BJ (cell line): ENCODE data around the gene OSM. TPM values are rescaled to one million over a fixed set of nuclear protein-coding genes. Genes with fewer than 3 reads are reported as not detected.
"Not testable (repeated sequence)": the region's sequence is repeated elsewhere in the genome, so short reads cannot be mapped to it uniquely, and the experiment has no call there.

Source experiments
- CTCF ChIA-PET: fragments of 350-600 bp; formaldehyde crosslinking; extraction: SDS; loops from one replicate; lab custom pipeline; 2021; ENCODE audit warnings: antibody characterized with exemption, inconsistent platforms; lab: Yijun Ruan, JAX
- POLR2A ChIA-PET: fragments of 300-600 bp; sonication (Branson Sonifier 250); formaldehyde crosslinking; extraction: SDS; loops from one replicate; lab custom pipeline; 2021; ENCODE audit warnings: antibody characterized with exemption; lab: Charles Lee
- DNase-seq: peaks from one replicate; pipeline ENCODE4 v3.0.0-alpha.2; 2011; ENCODE audit warnings: low read depth
- H3K27me3 ChIP-seq: 2 replicates; pipeline ENCODE4 v1.6.0; 2011; ENCODE audit warnings: low read length; ENCODE audit not compliant: control insufficient read depth, insufficient read depth
- H3K36me3 ChIP-seq: 2 replicates; pipeline ENCODE4 v1.5.1; 2011; ENCODE audit warnings: low read length; ENCODE audit not compliant: control insufficient read depth, insufficient read depth
- H3K4me3 ChIP-seq: 2 replicates; pipeline ENCODE4 v1.5.1; 2011; ENCODE audit warnings: low read depth, mild to moderate bottlenecking, control low read depth, low read length
- CTCF ChIP-seq: IDR thresholded peaks from 2 replicates; pipeline ENCODE4 v1.5.1; 2011; ENCODE audit warnings: low read depth, mild to moderate bottlenecking, control low read depth, inconsistent platforms, low read length, moderate library complexity; ENCODE audit not compliant: insufficient read depth
- polyA plus RNA-seq: library from polyadenylated mRNA; depleted of rRNA; stranded (reverse); fragments of >200 nt; gene quantifications from 2 replicates; pipeline ENCODE4 v1.2.3, GENCODE V29; 2011

The OSM gene
- polyA plus RNA-seq, 1 experiment: not detected

DNA sequence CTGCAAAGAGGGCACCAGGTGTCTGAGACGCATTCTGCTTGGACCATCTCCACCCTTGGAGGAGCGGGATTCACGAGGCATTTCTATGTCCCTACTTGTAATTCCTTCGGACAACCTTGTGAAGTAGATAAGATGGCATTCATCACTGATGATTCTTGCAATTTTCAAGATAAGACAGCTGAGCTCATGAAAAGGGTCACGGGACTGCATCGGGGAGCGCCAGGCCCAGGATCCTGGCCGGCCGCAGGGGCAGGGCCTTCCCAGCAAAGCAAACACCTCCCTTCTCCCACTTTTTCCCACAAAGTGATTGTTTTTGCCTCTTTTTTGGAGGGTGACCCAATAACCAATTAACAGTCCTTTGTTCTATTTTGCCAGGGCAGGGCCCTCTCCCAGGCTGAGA lies 28.5 kb downstream of the OSM start:
- no peaks in the 10 kb centered on the region for H3K27me3 ChIP-seq
- DNase-seq: no peak
- ChIA-PET POLR2A (no interaction called here), CTCF (interaction anchor here (1.0 to 2.4 kb wide), 3 partner anchors 18 to 130 kb away, joined by 3 to 6 read pairs (median 5); no protein-coding TSS in a partner anchor)
- H3K4me3 ChIP-seq: no peak overlapping the region
- peaks cover 4% of the 10 kb centered on the region for H3K36me3 ChIP-seq
- no peak for TF ChIP-seq CTCF

GRCh38 chr22:30236875-30237274 lies 29.8 kb downstream of the OSM start:
- TF ChIP-seq CTCF: no peak
- CTCF ChIA-PET: interaction anchor here (1.0 to 2.4 kb wide), 2 partner anchors 19 to 129 kb away, joined by 5 to 6 read pairs; no protein-coding TSS in a partner anchor
- H3K27me3 ChIP-seq: no peaks in the 10 kb centered on the region
- peaks cover 2% of the 10 kb centered on the region for H3K36me3 ChIP-seq
- H3K4me3 ChIP-seq: no peak overlapping the region
- DNase-seq: no peak
- POLR2A ChIA-PET: no interaction called here

- CTCF ChIA-PET: interaction anchor here (1.0 to 2.4 kb wide), 3 partner anchors 9 to 128 kb away, joined by 3 to 6 read pairs (median 3); no protein-coding TSS in a partner anchor
- TF ChIP-seq CTCF: no peak
- POLR2A ChIA-PET: interaction anchor here (1.0 kb wide), 1 partner anchor 11 kb away, joined by 3 read pairs; the partner anchor contains the start of gene LIF
- no peaks in the 10 kb centered on the region for H3K36me3 ChIP-seq
- H3K4me3 ChIP-seq: no peak overlapping the region
- H3K27me3 ChIP-seq: no peaks in the 10 kb centered on the region; the same call in 1 of the 2 replicates
- DNase-seq: peak; percentile 67
Measured at GRCh38 chr22:30235687-30236170, 30.9 kb downstream of the OSM start.

GRCh38 chr22:30234786-30235470 lies 31.7 kb downstream of the OSM start:
- no peaks in the 10 kb centered on the region; the same call in 1 of the 2 replicates for H3K27me3 ChIP-seq
- peak; percentile 63 for DNase-seq
- H3K36me3 ChIP-seq: no peaks in the 10 kb centered on the region
- POLR2A ChIA-PET: interaction anchor here (0.8 to 1.0 kb wide), 2 partner anchors 11 to 23 kb away, joined by 3 to 5 read pairs; partner anchors contain the start of gene LIF
- no peak for TF ChIP-seq CTCF
- no peak overlapping the region for H3K4me3 ChIP-seq
- CTCF ChIA-PET: interaction anchor here (0.6 to 1.5 kb wide), 4 partner anchors 8 to 25 kb away, joined by 3 to 6 read pairs (median 3); no protein-coding TSS in a partner anchor

DNA sequence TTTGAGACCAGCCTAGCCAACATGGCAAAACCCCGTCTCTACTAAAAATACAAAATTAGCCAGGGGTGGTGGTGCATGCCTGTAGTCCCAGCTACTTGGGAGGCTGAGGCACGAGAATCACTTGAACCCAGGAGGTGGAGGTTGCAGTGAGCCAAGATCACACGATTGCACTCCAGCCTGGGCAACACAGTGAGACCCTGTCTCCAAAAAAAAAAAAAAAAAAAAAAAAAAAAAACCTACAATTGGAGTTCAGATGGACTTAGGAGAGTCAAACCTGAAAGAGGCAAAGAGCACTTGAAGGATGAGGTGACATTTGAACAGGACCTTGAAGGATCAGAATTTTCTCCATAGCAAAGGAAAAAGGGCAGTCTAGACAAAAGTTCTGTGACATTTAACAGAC lies 32.3 kb downstream of the OSM start:
- POLR2A ChIA-PET: interaction anchor here (0.8 kb wide), 1 partner anchor 22 kb away, joined by 5 read pairs; no protein-coding TSS in a partner anchor
- H3K36me3 ChIP-seq, DNase-seq, H3K27me3 ChIP-seq, H3K4me3 ChIP-seq: not testable (repeated sequence)
- CTCF ChIA-PET: interaction anchor here (0.6 to 1.5 kb wide), 3 partner anchors 16 to 25 kb away, joined by 3 to 6 read pairs (median 6); no protein-coding TSS in a partner anchor
